Osteoblast (primary cell): ENCODE data around the gene PLN. TPM values are rescaled to one million over a fixed set of nuclear protein-coding genes. Genes with fewer than 3 reads are reported as not detected.

Experiments
- DNase-seq: peaks from one replicate; pipeline ENCODE4 v3.0.0; 2011; ENCODE audit warnings: low spot score, mixed read lengths; ENCODE audit not compliant: insufficient read length; ENCODE audit errors: missing footprints
- H2AFZ ChIP-seq: 2 replicates; pipeline ENCODE4 v1.6.0; 2011; ENCODE audit warnings: mild to moderate bottlenecking, low read length
- H3K27ac ChIP-seq: 2 replicates; pipeline ENCODE4 v1.5.1; 2011; ENCODE audit warnings: mild to moderate bottlenecking, low read depth, low read length, moderate library complexity
- H3K27me3 ChIP-seq: 2 replicates; pipeline ENCODE4 v1.6.0; 2012; ENCODE audit warnings: mild to moderate bottlenecking, control low read depth, inconsistent platforms, low read length, moderate library complexity; ENCODE audit not compliant: insufficient read depth
- H3K36me3 ChIP-seq: 2 replicates; pipeline ENCODE4 v1.5.1; 2011; ENCODE audit warnings: mild to moderate bottlenecking, low read length, control low read depth, moderate library complexity; ENCODE audit not compliant: insufficient read depth
- H3K4me1 ChIP-seq: 2 replicates; pipeline ENCODE4 v1.5.1; 2011; ENCODE audit warnings: mild to moderate bottlenecking, low read length, control low read depth, moderate library complexity; ENCODE audit not compliant: insufficient read depth
- H3K4me2 ChIP-seq: 2 replicates; pipeline ENCODE4 v1.6.0; 2011; ENCODE audit warnings: mild to moderate bottlenecking, low read length; ENCODE audit not compliant: insufficient read depth
- H3K4me3 ChIP-seq: fragments of 200-600 bp; sonication (generic); 3 replicates; pipeline ENCODE4 v1.5.1; 2012; ENCODE audit warnings: mild to moderate bottlenecking, low read length, inconsistent platforms; ENCODE audit not compliant: insufficient read depth
- H3K79me2 ChIP-seq: 2 replicates; pipeline ENCODE4 v1.6.0; 2012; ENCODE audit warnings: mild to moderate bottlenecking, low read length, control low read depth, inconsistent platforms; ENCODE audit not compliant: insufficient read depth
- H3K9me3 ChIP-seq: 2 replicates; pipeline ENCODE4 v1.5.1; 2011; ENCODE audit warnings: low read depth, low read length, control low read depth
- H4K20me1 ChIP-seq: 2 replicates; pipeline ENCODE4 v1.6.0; 2012; ENCODE audit warnings: mild to moderate bottlenecking, low read length, control low read depth; ENCODE audit not compliant: insufficient read depth
- total RNA-seq: library from RNA; depleted of rRNA; stranded (reverse); fragments of >200 nt; gene quantifications from 2 replicates; pipeline ENCODE4 v1.2.3, GENCODE V29; 2012
- TF ChIP-seq, protein P1 (sequence below): IDR thresholded peaks from 2 replicates; pipeline ENCODE4 v1.5.1; 2011; ENCODE audit warnings: mild to moderate bottlenecking, low read depth, low read length, moderate library complexity; ENCODE audit errors: extremely low read depth

Gene PLN
- total RNA-seq, 1 donor = 0.36 TPM

DNA sequence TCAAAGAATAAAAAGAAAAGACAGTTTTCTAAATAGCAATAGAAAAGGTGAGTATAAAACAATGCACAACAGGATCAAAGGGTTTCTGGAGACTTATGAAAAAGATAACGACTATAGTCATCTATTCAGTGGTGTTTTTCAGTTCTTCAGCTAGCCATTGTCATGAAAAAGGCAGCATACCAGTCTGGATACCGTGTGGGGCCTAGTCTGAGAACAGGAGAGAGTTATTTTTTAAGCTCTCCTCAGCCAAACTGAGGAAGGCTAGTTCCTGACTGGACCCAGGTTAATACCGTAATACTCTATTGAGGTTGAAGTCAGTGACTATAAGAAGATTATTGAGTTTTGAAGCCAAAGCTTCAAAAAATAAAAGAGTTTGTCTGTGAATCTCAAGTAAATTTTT is 49.5 kb downstream of the PLN start:
- Histone ChIP-seq H3K27ac (no peak overlapping the region), H2AFZ (no peak overlapping the region), H3K4me3 (no peak overlapping the region), H4K20me1 (peaks cover 10% of the 10 kb centered on the region), H3K4me2 (no peak overlapping the region), H3K36me3 (no peaks in the 10 kb centered on the region), H3K9me3 (no peaks in the 10 kb centered on the region), H3K4me1 (no peaks in the 10 kb centered on the region), H3K27me3 (no peaks in the 10 kb centered on the region), H3K79me2 (peaks cover 69% of the 10 kb centered on the region)
- no peak for DNase-seq
- TF ChIP-seq, protein P1, sequence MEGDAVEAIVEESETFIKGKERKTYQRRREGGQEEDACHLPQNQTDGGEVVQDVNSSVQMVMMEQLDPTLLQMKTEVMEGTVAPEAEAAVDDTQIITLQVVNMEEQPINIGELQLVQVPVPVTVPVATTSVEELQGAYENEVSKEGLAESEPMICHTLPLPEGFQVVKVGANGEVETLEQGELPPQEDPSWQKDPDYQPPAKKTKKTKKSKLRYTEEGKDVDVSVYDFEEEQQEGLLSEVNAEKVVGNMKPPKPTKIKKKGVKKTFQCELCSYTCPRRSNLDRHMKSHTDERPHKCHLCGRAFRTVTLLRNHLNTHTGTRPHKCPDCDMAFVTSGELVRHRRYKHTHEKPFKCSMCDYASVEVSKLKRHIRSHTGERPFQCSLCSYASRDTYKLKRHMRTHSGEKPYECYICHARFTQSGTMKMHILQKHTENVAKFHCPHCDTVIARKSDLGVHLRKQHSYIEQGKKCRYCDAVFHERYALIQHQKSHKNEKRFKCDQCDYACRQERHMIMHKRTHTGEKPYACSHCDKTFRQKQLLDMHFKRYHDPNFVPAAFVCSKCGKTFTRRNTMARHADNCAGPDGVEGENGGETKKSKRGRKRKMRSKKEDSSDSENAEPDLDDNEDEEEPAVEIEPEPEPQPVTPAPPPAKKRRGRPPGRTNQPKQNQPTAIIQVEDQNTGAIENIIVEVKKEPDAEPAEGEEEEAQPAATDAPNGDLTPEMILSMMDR = no peak

DNA sequence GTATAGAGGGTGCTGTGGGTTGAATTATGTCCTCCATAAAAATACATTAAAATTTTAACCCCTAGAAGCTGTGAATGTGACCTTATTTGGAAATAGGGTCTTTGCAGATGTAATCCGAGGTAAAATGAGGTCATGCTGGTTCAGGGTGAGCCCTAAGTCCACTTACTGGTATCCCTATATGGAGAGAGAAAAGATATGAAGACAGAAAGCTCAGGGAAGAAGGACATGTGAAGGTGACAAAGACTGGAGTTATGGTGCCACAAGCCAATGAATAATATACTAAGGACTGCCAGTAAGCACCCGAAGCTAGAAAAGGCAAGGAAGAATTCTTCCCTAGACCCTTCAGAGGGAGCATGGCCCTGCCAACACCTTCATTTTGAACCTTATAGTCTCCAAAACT is 50.2 kb downstream of the PLN start:
- no peaks in the 10 kb centered on the region for H3K27me3 ChIP-seq
- H3K9me3 ChIP-seq = no peaks in the 10 kb centered on the region
- H3K4me1 ChIP-seq = no peaks in the 10 kb centered on the region
- H2AFZ ChIP-seq = no peak overlapping the region
- peaks cover 65% of the 10 kb centered on the region for H3K79me2 ChIP-seq
- no peak overlapping the region for H3K4me2 ChIP-seq
- DNase-seq = no peak
- H3K4me3 ChIP-seq = no peak overlapping the region
- no peak overlapping the region for H3K27ac ChIP-seq
- no peaks in the 10 kb centered on the region for H3K36me3 ChIP-seq
- TF ChIP-seq, protein P1 = no peak
- peaks cover 10% of the 10 kb centered on the region for H4K20me1 ChIP-seq

DNA sequence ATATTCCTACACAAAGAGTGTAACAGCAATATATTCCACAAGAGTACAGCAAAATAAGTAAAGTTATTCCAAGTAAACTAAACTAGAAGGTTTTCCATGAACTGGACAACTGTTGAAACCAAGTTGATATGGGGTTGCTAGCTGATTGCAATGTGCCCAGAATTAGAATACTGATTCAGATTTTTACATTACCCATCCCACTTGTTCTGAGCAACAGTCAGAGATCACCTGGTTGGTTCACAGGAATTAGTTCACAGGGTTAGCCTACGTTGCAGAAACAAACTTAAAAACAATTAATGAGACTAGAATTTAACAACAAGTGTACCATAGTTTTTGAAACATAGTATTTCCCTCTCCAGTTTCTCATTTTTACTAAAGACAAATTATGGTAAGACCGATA is 54.2 kb downstream of the PLN start:
- TF ChIP-seq, protein P1 = no peak
- H3K4me2 ChIP-seq = no peak overlapping the region
- H4K20me1 ChIP-seq = peaks cover 8% of the 10 kb centered on the region
- no peak for DNase-seq
- no peaks in the 10 kb centered on the region for H3K9me3 ChIP-seq
- H3K27me3 ChIP-seq = no peaks in the 10 kb centered on the region
- H3K4me1 ChIP-seq = no peaks in the 10 kb centered on the region
- no peak overlapping the region for H3K4me3 ChIP-seq
- H2AFZ ChIP-seq = no peak overlapping the region
- H3K27ac ChIP-seq = no peak overlapping the region
- peaks cover 60% of the 10 kb centered on the region for H3K79me2 ChIP-seq
- H3K36me3 ChIP-seq = no peaks in the 10 kb centered on the region

DNA sequence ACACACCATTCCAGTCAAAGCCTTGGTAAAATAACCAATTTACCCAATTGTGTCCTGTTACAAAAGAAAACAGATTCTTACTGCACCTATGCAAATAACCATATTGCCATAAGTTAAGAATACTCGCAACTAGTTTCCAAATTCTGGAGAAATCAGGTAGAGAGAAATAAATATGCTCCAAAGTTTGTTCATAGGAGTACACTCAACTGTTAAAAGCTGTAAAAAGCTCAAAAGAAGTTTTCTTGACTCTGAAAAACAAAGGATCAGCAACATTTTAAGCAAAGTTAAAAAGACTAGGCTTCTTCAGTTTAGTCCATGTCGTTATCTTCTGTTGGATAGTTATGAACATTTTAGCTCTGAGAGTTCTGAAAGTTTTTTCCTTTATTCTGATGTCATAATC is 55.3 kb downstream of the PLN start:
- Histone ChIP-seq H3K4me2 (no peak overlapping the region), H3K4me3 (no peak overlapping the region), H2AFZ (no peak overlapping the region), H3K36me3 (no peaks in the 10 kb centered on the region), H3K4me1 (no peaks in the 10 kb centered on the region), H4K20me1 (peaks cover 8% of the 10 kb centered on the region), H3K9me3 (no peaks in the 10 kb centered on the region), H3K27me3 (no peaks in the 10 kb centered on the region), H3K27ac (no peak overlapping the region), H3K79me2 (peaks cover 58% of the 10 kb centered on the region)
- TF ChIP-seq, protein P1 = no peak
- DNase-seq = no peak
